Measurements from ENCODE around the gene UNC5B. TPM values are rescaled to one million over a fixed set of nuclear protein-coding genes. Genes with fewer than 3 reads are reported as not detected.

The UNC5B gene
- total RNA-seq, 1 experiment from 2014 or later = 14.4 TPM

DNA sequence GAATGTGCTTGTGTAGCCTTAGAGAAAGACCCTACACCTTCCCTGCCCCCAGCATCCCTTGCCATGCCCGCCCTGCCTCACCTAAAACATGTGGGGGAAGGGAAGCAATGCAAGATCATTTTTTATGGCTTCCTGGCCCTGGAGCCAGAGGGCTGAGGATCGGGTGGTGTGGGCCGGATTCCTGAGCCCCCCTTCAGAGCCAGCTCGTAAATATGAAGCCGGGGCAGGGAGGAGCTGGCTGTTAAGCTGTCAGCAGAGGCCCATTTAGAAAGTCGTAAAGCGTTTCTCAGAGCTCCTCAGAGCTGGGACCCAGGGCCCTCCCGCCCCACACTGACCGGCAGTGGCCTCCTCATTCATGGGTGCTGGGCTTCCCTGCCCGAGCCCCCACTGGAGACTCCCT lies 23.9 kb downstream of the UNC5B start:
- in situ Hi-C loops (cut with HindIII; ENCODE audit: low sequenced_read_pairs) = no loop called here
- DNase-seq (ENCODE audit: low spot score) = no peak

DNA sequence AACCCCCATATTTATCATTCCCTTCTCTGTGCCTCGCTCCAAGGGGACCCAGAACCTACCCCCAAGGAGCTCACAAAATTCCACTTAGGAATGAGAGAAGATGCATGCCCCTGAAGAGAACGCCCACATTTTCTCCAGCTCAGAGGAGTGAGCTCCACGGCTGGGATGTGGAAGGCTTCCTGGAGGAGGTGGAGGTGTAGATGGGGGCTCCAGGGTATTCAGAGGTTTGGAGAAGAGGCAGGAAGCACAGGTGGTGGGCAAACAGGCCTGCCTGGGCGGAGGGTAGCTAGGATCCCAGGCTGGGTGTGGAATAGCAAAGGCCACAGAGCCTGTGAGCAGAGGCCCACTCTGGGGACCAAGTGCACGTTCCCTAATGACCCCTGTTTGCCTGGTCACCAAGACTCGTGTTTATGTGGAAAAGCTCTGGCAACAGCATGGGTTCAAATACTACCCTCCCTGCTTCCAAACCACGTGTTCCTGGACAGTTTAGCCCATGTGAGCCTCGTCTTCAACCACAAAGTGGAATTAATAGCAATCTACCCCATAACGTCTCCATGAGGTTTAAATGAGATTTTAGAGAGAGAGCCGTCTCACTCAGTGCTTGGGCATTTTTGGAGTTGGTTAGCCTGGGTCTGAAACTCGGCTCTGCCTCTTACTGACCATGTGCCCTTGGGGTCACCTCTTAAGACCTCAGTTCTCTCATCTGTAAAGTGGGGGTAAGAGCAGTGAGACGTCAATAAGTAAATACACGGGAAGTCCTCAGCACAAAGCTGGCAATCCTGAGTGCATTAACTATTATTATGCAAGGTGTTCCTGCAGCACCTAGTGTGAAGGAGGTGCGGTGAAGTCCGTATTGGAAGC lies 24.7 kb downstream of the UNC5B start:
- in situ Hi-C loops (cut with HindIII; ENCODE audit: low sequenced_read_pairs) = no loop called here
- no peak for DNase-seq (ENCODE audit: low spot score)

DNA sequence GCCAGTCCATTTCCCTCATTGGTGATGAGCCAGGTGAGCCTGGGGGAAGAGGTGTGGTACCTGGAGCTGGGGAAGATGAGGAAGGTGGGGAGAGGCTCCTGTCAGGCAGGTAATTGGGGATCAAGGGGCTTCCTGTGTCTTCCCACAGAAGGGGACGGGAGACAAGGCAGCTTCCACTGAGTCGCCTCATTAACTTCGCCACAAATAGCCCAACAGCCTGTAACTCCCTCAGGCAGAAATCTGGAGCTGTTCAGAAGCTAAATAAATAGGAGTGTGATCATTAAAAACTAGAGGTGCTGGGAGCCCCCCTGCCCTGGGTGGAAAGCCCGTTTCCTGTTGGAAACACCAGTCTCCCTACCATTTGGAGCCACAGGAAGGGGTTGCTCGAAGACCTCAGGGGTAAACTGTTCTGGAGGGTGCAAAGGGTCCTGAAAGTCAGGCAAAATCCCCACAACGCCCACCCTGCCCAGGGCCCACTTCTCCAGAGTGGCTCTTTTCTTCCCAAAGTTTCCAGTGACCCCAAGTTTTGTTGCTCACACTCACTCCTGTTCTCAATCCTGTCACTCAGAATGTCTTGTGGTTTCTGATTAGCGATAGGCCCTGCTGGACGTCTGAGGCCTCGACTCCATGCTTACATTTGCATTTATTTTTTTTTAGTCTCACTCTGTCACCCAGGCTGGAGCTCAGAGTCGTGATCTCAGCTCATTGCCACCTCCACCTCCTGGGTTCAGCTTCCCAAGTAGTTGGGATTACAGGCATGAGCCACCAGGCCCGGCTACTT lies 25.7 kb downstream of the UNC5B start:
- DNase-seq (ENCODE audit: low spot score) = no peak
- in situ Hi-C loops (cut with HindIII; ENCODE audit: low sequenced_read_pairs) = no loop called here

DNA sequence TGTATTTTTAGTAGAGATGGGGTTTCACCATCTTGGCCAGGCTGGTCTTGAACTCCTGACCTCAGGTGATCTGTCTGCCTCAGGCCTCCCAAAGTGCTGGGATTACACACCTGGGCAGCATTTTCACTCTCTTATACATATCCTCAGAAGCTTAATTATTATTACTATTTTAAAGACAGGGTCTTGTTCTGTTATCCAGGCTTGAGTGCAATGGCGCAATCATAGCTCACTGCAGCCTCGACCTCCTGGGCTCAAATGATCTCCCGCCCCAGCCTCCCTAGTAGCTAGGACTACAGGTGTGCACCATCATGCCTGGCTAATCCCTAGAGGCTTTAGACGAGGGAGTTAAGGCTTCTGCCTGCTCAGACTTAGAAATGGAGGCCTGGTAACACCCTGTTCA lies 26.3 kb downstream of the UNC5B start:
- in situ Hi-C loops (cut with HindIII; ENCODE audit: low sequenced_read_pairs) = no loop called here
- no peak for DNase-seq (ENCODE audit: low spot score)

DNA sequence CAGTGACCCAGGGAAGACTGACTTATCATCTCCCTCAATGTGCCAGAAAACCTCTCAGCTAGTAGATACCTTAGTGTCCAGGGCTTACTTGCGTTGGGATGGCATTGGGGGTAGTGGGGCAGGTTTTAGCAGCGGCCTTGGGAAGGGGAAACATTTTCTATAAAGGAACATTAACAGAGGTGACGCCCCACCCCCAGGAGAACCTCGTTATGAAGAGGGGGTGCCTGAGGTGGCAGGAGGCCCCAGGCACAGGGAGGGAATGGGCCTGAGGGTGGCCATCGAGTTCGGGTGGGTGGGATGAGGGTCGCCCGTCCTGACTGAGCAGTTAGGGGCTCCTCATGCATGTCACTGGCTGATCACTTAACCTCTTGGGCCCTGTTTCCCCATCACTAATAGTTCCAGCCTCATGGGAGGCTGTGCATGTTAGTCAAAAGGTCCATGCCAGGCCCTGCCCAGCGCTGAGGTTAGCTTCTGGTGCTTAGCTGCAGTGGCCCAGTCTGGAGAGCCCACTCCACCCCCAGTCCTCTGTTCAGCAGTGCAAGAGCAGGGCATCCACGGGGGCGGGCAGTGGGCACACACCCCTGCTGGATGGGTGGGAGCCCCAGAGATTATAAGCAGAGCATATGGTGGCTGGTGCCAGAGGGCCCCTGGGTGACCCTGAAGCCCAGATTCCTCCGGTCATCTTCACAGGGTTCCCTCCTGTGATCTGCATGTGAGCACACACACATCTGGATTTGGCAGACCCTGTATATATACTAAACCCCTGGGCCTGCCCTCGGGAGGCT lies 27.0 kb downstream of the UNC5B start:
- in situ Hi-C loops (cut with HindIII; ENCODE audit: low sequenced_read_pairs) = no loop called here
- no peak for DNase-seq (ENCODE audit: low spot score)

DNA sequence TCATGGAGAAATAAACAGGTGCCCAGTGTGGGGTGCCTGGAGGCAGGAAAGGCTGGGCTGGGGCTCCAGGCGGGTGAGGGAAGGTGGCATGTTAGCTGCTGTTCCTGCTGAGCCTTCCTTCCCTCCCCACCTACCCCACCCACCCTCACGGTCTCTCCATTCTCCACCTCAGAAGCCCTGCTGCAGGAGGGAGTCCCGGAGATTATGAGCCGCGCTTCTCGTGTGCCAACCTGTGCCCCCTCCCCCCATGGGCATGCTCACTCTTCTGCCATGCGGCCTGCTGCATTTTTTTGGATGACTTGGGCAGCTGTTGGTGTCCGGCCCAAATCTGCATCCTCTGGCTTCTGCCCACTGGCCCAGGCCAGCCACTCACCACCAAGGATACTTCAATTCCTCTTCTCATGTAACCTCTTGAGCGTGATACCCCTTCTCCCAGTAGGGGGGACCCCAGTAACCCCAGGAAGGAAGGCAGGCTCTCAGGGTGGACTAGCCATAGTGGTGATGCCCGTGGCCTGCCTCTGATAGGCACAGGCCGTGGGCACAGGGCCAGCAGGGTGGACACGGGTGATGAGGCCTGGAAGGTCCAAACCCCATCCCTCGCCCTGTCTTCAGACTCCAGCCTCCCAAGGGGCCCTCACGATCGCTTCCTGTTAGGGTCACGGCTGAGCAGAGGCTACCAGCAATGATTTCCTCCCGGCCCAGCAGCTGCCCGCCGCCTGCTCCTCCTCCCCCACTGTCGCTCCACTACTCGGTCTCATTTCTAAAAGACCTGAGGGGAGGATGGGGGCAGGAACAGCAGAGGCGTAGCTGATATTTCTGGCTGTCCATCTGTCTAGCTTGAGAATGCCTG lies 27.8 kb downstream of the UNC5B start:
- DNase-seq (ENCODE audit: low spot score) = no peak
- in situ Hi-C loops (cut with HindIII; ENCODE audit: low sequenced_read_pairs) = no loop called here

DNA sequence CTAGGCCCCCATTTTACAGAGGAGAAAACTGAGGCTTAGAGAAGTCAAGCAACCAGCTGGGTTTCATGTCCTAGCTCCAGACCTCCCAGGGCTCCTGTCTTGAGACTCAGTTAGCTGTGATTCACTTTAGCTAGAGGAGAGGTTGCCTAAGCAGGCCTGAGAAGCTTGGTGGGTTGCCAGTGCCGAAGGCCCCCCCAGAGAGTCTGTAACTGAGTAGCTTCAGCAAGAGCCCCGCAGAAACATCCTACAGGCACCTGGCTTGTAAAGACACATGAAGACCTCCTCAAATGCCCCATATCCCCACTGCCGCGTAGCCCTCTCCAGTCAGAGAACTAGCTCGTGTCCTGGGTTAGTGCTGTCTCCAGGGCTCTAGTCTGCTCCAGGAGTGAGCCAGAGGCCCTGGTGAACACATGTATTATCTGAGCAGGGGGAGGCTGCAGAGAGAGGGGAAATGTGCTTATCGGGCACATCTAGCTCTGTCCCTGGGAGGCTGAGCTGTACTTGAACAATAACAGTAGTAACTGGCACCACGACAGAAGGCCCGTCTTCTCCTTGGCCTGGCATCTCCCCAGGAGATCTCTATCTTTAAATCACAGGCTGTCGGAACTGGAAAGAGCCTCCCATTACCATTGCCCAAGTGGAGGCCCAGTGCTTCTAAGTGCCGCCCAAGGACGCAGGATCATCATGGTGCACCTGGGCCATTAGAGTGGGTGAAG lies 28.9 kb downstream of the UNC5B start:
- in situ Hi-C loops (cut with HindIII; ENCODE audit: low sequenced_read_pairs) = no loop called here
- no peak for DNase-seq (ENCODE audit: low spot score)

DNA sequence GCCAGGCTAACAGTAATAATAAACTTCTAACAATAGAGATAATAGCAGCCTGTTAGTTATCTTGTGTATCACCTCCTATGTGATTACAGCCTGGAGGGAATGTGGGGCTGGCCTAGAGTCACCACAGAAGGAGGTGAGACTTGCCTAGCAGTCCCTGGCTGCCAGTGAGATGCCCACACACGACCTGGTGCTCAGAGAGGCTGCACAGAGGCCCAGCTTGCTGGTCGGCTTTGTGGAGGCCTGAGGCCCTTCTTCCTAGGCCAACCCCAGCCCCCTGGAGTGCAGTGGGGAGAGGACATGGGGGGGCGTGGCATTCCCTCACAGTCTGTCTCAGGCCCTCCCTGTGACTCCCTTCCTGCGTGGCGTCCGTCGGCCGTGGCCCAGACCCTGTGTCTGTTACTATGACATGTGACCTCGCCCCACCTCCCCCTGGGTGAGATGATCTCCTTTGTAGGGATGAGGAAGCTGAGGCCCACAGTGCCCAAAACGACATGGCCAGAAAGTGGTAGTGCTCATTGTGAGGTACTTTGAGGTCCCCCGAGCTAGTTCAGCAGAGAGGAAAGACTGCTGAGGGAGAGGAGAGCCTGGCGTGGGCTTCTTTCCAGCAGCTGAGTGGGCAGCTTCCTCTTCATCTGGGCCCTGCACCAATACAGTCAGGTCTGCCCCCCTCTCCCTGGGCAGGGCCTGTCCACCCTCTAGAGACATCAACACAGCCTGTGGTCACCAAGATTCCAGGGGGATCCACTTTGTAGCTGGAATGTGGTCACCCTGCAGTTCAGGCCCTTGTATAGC lies 29.7 kb downstream of the UNC5B start:
- no peak for DNase-seq (ENCODE audit: low spot score)
- in situ Hi-C loops (cut with HindIII; ENCODE audit: low sequenced_read_pairs) = no loop called here

DNA sequence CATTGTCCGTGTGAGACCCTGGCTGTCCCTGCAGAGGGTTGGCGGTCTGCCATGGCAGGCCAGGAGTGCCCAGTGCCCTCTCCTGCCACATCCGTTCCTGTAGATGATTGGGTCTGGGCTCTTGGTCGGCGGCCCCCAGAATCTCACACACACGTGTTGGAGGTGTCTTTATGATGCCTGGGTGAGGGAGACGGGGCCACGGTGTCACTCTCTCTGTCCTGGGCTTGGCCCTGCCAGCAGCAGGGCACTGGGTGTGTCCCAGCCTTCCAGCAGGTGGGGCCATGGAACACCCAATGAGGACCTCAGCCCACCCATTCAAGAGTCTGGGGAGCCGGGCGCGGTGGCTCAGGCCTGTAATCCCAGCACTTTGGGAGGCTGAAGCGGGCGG lies 30.2 kb downstream of the UNC5B start:
- in situ Hi-C loops (cut with HindIII; ENCODE audit: low sequenced_read_pairs) = no loop called here
- DNase-seq (ENCODE audit: low spot score) = no peak

DNA sequence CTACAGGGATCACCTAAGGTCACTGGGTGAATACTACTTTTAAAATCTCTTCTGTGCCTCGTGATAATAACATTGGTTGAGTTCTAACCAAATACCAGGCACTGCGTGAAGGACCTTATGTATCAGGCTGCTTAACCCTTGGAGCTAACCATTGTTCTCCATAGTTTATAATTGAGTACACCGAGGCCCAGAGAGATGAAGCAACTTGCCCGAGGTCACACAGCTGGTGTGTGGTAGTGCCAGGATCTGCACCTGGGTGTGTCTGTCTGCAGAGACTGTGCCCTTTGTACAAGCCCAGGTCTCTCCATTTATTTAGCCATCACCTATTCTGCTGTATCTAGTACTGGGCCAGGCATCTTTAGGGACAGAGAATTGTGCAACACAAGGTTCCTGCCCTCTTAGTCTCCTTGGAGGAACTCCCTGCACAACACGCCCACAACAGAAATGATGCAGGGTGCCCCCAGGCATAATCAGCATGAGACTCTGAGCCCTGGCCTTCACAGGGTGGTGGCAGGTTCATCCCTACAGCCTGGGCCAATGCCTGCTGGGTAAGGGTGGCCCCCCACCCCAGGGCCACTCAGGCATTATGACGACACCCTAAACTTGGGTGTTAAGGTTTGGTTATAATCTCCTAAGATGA lies 31.5 kb downstream of the UNC5B start:
- DNase-seq (ENCODE audit: low spot score) = no peak
- in situ Hi-C loops (cut with HindIII; ENCODE audit: low sequenced_read_pairs) = no loop called here

DNA sequence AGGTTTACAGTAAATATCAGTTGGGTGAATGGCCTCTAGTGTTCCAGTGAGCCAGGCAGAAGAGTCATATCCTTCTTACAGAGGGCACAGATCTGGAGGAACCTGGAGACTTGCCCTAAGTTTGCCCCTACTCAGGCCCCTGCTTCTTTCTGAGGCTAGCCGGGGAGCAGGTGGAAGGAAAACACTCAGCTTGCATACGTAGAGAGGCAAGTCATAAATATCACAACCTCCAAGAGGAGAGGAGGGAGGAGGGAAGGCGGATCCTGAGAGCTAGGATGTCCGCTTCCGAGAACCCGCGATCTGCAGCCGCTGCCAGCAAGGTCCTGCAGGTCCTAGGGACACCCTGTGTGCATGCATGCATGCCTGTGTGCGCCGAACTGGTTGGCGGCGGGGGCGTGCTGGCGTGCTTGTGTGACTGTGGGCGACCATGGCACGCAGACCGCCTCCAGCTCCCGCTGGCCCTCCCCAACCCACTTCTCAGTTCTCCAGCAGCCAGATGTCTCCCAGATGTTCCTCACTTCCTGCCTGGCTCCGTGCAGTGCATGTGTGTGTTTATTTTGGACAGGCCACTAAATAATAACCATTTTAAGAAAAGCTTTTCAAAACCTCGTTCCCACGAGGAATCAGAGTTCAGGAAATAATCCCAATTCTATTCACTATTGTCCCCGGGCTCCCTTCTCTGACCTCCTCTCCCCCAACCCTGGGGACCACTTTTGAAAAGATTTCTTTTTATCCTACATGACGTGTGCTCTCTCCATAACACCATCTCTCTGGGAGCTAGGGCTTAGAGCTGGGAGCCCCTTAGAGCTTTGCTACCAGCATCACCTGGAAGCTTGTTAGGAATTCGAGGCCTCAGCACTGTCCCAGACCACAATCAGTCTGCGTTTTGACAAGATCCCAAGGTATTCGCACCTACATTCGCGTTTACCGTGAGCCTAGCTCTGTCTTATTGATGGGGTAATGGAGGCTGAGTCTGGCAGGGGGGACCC lies 32.4 kb downstream of the UNC5B start:
- DNase-seq (ENCODE audit: low spot score) = peak; percentile 64
- in situ Hi-C loops (cut with HindIII; ENCODE audit: low sequenced_read_pairs) = loop anchor here (5.0 kb wide), 1 partner anchor 102 kb away; no protein-coding TSS in a partner anchor

DNA sequence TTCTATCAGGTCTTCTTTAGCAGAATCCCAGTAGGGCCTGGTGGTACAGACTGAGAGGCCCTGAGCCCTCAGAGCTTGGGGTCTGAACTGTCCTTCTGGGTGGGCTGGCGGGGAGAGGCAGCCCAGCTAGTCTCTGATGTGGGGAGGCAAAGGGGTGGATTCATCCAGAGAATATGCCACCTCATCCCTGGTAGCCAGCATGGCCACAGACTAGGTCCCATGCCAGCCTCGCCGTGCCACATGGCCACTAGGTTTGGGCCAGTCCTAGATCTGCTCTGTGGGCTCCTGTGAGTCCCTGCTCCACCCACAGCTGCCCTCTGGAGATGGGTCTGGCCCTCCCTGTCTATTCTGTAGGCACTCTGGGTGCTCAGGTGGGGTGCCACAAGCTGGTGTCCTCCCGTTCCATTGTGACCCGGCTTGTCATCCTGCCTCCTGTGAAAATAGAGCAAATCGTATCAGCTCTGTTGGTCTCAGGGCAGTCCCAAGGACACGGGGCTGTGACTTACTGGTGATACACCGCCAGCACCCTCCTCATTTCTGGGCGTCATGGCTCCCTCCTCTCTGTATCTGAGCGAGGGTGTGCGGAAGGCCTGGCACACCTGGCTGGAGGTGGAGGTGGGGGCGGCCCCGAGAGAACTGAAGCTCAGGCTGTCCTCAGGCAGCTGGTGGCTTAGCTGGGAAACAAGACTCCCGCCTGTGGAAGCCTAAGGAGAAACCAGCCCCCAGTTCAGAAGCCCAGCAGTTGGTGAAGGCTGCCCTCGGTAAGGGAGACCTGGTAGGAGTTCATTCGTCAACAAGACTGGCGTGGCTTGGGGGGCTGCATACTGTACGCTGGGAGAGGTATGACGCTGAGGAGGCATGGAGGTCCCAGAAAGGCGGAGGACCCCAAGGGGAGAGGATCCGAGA lies 33.3 kb downstream of the UNC5B start:
- in situ Hi-C loops (cut with HindIII; ENCODE audit: low sequenced_read_pairs) = loop anchor here (5.0 kb wide), 1 partner anchor 103 kb away; no protein-coding TSS in a partner anchor
- no peak for DNase-seq (ENCODE audit: low spot score)

DNA sequence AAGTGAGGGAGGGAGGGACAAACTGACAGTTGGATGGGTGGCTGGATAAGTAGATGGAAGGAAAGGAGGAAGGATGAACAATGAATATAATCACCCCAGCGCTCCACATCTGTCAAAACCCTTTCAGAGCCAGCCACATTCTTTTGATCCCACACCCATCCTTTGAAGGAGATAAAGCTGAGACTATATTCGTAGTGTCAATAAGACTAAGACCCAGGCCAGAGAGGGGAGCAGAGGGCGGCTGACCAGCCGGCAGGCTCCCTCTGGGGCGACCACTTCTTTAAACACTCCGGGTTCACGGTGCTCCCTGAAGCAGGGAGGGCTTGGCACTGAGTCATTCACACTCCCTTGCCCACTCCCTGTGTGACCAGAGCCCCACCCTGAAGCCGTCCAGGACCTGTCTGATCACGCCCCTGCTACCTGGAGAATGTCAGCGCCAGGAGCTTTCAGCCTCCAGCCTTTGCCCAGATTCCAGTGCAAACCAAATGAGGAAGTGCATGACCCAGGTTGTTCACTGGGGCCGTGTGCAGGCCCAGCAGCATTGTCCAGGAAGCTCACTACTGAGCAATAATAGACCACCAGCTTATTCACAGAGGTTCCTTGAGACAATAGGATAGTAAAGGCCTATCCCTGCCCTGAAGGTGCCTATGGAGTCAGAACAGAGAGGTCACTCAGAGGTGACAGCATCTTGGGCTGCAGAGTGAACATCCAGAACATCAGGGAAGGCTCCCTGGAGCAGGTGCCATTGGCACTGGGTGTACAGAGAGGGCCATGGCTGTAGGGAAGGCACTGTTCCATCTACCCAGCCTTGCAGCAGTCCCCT lies 34.4 kb downstream of the UNC5B start:
- no peak for DNase-seq (ENCODE audit: low spot score)
- in situ Hi-C loops (cut with HindIII; ENCODE audit: low sequenced_read_pairs) = loop anchor here (5.0 kb wide), 1 partner anchor 105 kb away; no protein-coding TSS in a partner anchor

DNA sequence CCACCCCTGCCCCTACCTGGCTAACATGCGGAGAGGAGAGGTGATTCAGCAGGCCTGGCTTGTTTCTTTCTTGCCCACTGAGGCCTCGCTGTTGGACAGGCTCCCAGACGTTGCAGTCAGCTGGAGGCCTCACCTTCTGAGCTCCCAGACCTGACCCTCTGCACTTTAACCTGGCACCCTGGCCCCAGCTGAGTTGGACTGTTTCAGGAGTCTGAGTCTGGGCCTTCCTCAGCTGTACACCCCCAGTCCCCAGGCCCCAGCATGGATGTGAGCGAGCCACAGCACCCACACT lies 35.0 kb downstream of the UNC5B start:
- no peak for DNase-seq (ENCODE audit: low spot score)
- in situ Hi-C loops (cut with HindIII; ENCODE audit: low sequenced_read_pairs) = loop anchor here (5.0 kb wide), 1 partner anchor 105 kb away; no protein-coding TSS in a partner anchor
